GM18858 (cell line): ENCODE measurements around the gene GRHL1.
A peak's percentile ranks its signal among the peaks of the same experiment; 100 is the strongest.

Experiments
- ATAC-seq: cut with Tn5 transposase; IDR thresholded peaks from one replicate; pipeline ENCODE4 v1.9.1; 2021; ENCODE audit not compliant: unreplicated experiment

Gene GRHL1

GRCh38 chr2:9948721-9949120 is 2.8 kb upstream of the GRHL1 start:
- ATAC-seq = no peak

GRCh38 chr2:9949239-9949991 is 2.1 kb upstream of the GRHL1 start:
- no peak for ATAC-seq

GRCh38 chr2:9949992-9950520 is 1.4 kb upstream of the GRHL1 start:
- no peak for ATAC-seq

GRCh38 chr2:9950521-9951271 is 797 bp upstream of the GRHL1 start:
- ATAC-seq = peak; percentile 21

- ATAC-seq = no peak
These were observed 296 bp upstream of the GRHL1 start for GRCh38 chr2:9951272-9951521.

DNA sequence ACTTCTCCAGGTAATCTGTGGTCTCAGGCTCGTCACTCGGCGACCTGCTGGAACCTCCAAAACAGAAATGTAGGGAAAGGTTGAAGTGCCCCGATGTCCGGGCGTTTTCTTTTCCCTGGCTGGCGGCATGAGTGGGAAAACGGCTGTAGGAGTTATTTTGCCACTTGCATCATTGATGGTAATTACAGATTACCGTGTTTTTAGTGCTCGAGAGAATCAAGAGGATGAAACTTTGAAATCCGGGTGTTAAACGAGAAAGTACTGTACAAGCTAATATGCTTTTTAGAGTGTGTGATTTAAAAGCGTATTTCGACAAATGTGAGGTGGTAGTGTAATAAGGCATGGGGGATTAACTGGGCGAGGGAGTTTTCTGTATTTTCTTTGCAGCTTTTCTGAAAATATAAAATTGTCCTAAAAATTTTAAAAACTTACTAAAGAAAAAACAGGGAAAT is 819 bp downstream of the GRHL1 start:
- no peak for ATAC-seq

GRCh38 chr2:9952856-9953503 is 1.5 kb downstream of the GRHL1 start:
- no peak for ATAC-seq

- ATAC-seq = no peak
These were observed 2.6 kb downstream of the GRHL1 start for GRCh38 chr2:9954136-9954535.

DNA sequence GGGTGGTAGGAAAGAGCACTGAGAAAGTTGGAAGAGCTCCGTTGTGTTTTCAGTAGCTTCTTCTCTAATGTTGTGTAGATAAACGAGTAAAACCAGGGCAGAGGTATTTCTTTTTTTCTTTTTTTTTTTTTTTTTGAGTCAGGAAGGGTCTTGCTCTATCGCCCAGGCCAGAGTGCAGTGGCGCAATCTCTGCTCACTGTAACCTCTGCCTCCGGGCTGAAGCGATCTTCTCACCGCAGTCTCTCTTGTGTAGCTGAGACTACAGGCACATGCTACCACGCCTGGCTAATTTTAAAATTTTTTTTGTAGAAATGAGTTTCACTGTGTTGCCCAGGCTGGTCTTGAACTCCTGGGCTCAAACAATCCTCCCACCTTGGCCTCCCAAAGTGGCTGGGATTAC is 6.6 kb downstream of the GRHL1 start:
- no peak for ATAC-seq

GRCh38 chr2:9959262-9959661 is 7.8 kb downstream of the GRHL1 start:
- no peak for ATAC-seq

GRCh38 chr2:9961013-9961412 is 9.5 kb downstream of the GRHL1 start:
- no peak for ATAC-seq

GRCh38 chr2:9964334-9964980 is 13.0 kb downstream of the GRHL1 start:
- no peak for ATAC-seq

GRCh38 chr2:9965119-9965822 is 13.8 kb downstream of the GRHL1 start:
- no peak for ATAC-seq

DNA sequence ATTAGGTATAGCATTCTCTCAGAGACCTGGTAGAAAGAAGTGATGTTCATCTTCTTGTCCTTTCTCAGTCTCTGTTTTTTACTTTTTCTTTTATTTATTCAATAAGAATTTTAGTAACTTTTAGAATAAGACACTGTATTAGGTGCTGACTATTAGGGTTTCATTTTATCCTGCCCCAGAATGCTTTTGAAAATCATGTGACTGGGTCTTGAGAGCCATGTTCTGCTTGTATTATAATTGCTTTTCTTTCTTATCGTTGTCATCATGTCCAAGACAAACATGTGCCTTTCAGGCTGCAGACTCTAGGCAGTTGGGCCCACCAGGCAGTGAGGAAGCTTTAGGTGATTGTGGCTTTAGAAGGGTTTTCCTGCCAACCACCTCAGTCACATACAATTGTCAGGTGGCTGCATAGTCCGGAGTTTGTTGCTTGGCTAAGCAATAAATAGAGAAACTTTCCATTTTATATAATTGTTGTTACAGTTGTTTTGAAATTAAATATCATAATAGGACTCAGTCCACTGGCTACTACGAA is 15.1 kb downstream of the GRHL1 start:
- ATAC-seq = no peak

DNA sequence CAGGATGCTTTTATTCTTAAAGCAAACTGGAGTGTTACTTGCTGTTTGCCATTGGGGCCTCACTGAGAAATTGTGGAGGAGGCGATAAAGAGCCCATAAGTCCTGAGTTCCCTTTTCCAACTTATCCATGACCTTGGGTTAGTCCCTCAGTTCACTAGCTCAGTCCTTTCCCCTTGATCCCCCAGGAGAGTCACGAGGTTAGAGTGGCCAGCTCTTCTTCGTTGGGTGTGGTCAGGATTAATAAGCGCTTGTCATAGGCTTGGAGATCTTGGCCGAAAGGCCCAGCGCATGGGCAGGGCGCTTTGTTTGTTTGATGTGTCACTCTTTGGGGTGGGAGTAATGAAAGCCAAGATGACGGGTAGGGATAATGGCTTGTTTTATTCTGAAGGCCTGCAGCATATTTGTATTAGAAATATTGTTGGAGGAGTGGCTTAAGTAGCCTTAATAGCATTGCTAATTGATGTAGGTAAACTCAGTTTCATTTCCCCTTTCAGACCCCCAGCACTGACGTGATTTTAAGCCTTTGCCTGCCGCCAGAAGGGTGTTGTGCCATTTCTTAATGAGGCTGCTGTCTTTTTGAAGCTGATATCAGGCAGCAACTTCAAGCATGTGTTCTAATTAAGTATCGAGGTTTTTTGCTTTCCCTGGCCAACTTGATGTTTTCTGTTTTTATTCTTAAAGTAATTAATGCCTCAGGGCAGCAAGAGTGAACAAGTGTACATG is 15.7 kb downstream of the GRHL1 start:
- ATAC-seq = no peak

- no peak for ATAC-seq
These were observed 17.3 kb downstream of the GRHL1 start for GRCh38 chr2:9968553-9969497.

DNA sequence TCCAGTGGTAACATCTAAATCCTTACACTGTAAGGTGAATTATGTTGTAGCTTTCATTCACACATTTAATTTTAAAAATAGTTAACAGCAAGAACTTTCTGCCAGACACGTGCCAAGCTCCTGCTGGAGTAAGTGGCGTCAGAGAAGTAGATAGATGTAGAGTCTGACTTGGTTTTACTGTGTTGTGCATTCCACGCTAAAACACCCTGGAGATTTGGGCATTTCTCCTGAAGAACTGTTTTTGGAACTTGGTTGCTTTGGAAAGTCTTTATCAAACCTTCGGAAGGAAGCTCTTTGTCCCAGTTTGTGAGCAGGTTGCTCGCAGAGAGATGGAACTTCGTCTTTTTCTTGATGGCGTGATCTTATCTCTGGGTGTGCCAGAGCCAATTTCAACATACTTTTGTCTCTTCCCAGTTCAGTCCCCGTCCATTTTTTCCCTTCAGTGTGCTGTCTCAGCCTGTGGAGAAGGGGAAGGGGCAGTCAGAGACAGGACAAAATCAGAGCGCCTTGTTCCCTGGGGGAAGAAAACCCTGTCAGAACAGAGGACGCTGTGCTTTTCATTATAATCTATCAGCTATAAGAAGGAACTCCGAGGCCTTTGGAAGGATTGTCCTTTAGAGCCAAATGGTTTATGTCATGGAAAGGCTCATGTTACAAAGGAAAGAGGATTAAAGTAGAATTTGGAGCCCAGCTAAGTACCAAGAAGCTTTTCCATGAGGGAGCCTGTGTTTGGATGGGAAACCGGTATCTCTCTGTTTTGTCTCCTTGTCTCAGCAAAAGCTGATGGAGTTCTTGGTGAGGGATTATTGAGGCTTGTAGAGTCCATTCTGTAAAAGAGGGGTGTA is 18.9 kb downstream of the GRHL1 start:
- no peak for ATAC-seq
